ENCODE results near the gene ADIG.

GRCh38 chr20:38586181-38586525 lies 5.2 kb downstream of the ADIG start:
- no peak for TF ChIP-seq EZH2phosphoT487 (IDR thresholded peaks at IDR 0.05; ENCODE audit: insufficient read depth, low read depth)
- TF ChIP-seq EZH2 (IDR thresholded peaks at IDR 0.05; ENCODE audit: insufficient read depth, poor library complexity, severe bottlenecking), result no peak
